Neutrophil (primary cell): ENCODE measurements around the gene PRDM10.

ENCODE experiments used
- H3K27ac ChIP-seq: fragments of 200-600 bp; sonication (generic); 2 replicates; pipeline ENCODE4 v1.5.1; 2016; ENCODE audit warnings: mild to moderate bottlenecking, moderate library complexity
- H3K27me3 ChIP-seq: fragments of 200-600 bp; sonication (generic); 2 replicates; pipeline ENCODE4 v1.6.0; 2016; ENCODE audit warnings: mild to moderate bottlenecking
- H3K36me3 ChIP-seq: fragments of 200-600 bp; sonication (generic); 2 replicates; pipeline ENCODE4 v1.5.1; 2017
- H3K4me1 ChIP-seq, 2 experiments: fragments of 200-600 bp in 1 of 2; sonication (generic) in 1 of 2; 1 replicate in 1 of 2; 2 replicates in 1 of 2; pipeline versions ENCODE4 v1.5.1 to v1.6.1; 2013 to 2016; ENCODE audit warnings: low read depth in 1 of 2, low read length in 1 of 2, mild to moderate bottlenecking in 1 of 2, moderate library complexity in 1 of 2; ENCODE audit not compliant: control insufficient read depth in 1 of 2, insufficient read depth in 1 of 2
- H3K4me3 ChIP-seq, 2 experiments: fragments of 200-600 bp in 1 of 2; sonication (generic) in 1 of 2; 1 replicate in 1 of 2; 2 replicates in 1 of 2; pipeline ENCODE4 v1.5.1; 2013 to 2016; ENCODE audit warnings: low read depth in 1 of 2, low read length in 1 of 2, mild to moderate bottlenecking in 1 of 2, moderate library complexity in 1 of 2
- H3K9me3 ChIP-seq: fragments of 200-600 bp; sonication (generic); 2 replicates; pipeline ENCODE4 v1.5.1; 2016
- CTCF ChIP-seq: fragments of 200-600 bp; sonication (generic); IDR thresholded peaks from 2 replicates; pipeline ENCODE4 v1.5.1; 2016; ENCODE audit warnings: antibody characterized with exemption

PRDM10 gene

GRCh38 chr11:129995163-129995562 is 7.5 kb downstream of the PRDM10 start:
- Histone ChIP-seq H3K27me3 (no peaks in the 10 kb centered on the region), H3K27ac (no peak overlapping the region), H3K9me3 (no peaks in the 10 kb centered on the region), H3K36me3 (no peaks in the 10 kb centered on the region), H3K4me1 (peaks cover 13 to 17% of the 10 kb centered on the region in 2 experiments), H3K4me3 (no peak overlapping the region)
- no peak for TF ChIP-seq CTCF

GRCh38 chr11:129992161-129992944 is 10.3 kb downstream of the PRDM10 start:
- H3K9me3 ChIP-seq = no peaks in the 10 kb centered on the region
- no peaks in the 10 kb centered on the region for H3K27me3 ChIP-seq
- peaks cover 9% of the 10 kb centered on the region in 2 experiments for H3K4me1 ChIP-seq
- H3K27ac ChIP-seq = no peak overlapping the region
- peak; percentile 34 for TF ChIP-seq CTCF
- H3K36me3 ChIP-seq = no peaks in the 10 kb centered on the region
- H3K4me3 ChIP-seq = no peak overlapping the region

DNA sequence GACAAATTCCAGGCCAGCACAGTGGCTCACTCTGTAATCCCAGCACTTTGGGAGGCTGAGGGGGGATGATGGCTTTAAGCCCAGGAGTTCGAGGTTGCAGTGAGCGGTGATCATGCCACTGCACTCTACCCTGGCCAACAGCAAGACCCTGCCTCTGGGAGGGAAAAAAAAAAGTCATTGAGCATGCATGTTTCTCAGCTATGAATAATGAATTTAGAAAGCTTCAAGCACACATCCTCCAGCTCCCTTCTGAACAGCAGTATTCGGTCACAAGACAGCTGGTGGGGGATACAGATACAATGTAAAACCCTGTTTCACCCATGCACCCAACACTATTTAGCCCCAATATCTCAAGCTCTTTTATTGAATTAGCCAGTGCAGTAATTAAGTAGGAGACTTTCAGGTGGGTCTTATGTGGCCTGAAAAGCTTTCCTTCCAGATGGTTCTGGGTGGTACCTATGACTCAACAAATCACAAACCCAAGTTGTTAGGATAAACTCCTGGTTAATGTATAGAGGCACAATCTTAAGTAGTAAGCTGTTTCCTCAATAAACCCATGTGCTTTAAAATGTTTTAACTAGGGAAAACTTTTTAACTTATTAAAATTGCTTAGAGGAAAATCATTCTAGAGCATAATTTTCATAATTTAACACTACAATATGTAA is 13.4 kb downstream of the PRDM10 start:
- no peaks in the 10 kb centered on the region for H3K36me3 ChIP-seq
- no peak for TF ChIP-seq CTCF
- H3K4me1 ChIP-seq = peaks cover 9% of the 10 kb centered on the region in 2 experiments
- H3K9me3 ChIP-seq = no peaks in the 10 kb centered on the region
- H3K4me3 ChIP-seq = no peak overlapping the region
- H3K27ac ChIP-seq = no peak overlapping the region
- H3K27me3 ChIP-seq = no peaks in the 10 kb centered on the region

DNA sequence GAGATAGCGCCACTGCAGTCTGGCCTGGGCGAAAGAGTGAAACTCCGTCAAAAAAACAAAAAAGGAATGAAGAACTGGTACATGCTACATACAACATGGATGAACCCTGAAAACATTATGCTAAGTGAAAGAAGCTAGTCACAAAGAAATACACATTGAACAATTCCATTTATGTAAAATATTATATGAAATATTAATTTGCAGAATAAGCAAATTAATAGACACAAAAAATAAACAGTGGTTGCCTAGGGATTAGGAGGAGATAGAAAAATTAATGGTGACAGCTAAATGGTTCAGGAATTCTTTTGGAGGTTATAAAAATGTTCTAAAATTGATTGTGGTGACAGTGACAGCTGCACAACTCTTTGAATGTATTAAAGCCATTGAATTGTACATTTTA is 14.7 kb downstream of the PRDM10 start:
- peaks cover 8 to 9% of the 10 kb centered on the region in 2 experiments for H3K4me1 ChIP-seq
- TF ChIP-seq CTCF = no peak
- H3K9me3 ChIP-seq = no peaks in the 10 kb centered on the region
- H3K36me3 ChIP-seq = no peaks in the 10 kb centered on the region
- H3K27ac ChIP-seq = no peak overlapping the region
- H3K27me3 ChIP-seq = no peaks in the 10 kb centered on the region
- no peak overlapping the region for H3K4me3 ChIP-seq

- H3K4me3 ChIP-seq = no peak overlapping the region
- no peaks in the 10 kb centered on the region for H3K4me1 ChIP-seq
- H3K9me3 ChIP-seq = no peaks in the 10 kb centered on the region
- no peak for TF ChIP-seq CTCF
- no peaks in the 10 kb centered on the region for H3K36me3 ChIP-seq
- H3K27ac ChIP-seq = no peak overlapping the region
- no peaks in the 10 kb centered on the region for H3K27me3 ChIP-seq
Observed at GRCh38 chr11:129985823-129986222, 16.8 kb downstream of the PRDM10 start.
